WTC11 (cell line): Measurements from ENCODE around the gene FNIP2.
A peak's percentile ranks its signal among the peaks of the same experiment; 100 is the strongest.

Source experiments
- ATF2 ChIP-seq: sonication (generic); formaldehyde crosslinking; IDR thresholded peaks from 2 replicates; pipeline ENCODE4 v1.8.1; 2022; ENCODE audit warnings: low read depth, missing genetic modification reagents, borderline replicate concordance
- CBFB ChIP-seq: sonication (generic); formaldehyde crosslinking; IDR thresholded peaks from 2 replicates; pipeline ENCODE4 v1.8.1; 2022; ENCODE audit warnings: mild to moderate bottlenecking, low read depth, missing genetic modification reagents
- CTCF ChIP-seq: fragments of 200-600 bp; IDR thresholded peaks from 2 replicates; pipeline ENCODE4 v1.8.0; 2022; ENCODE audit warnings: antibody characterized with exemption
- ESRRA ChIP-seq: sonication (generic); formaldehyde crosslinking; IDR thresholded peaks from 2 replicates; pipeline ENCODE4 v1.8.1; 2022; ENCODE audit warnings: mild to moderate bottlenecking, missing genetic modification reagents, borderline replicate concordance
- FOXJ3 ChIP-seq: sonication (generic); formaldehyde crosslinking; IDR thresholded peaks from 2 replicates; pipeline ENCODE4 v1.9.0; 2021; ENCODE audit warnings: missing genetic modification reagents, mild to moderate bottlenecking, borderline replicate concordance
- FOXK1 ChIP-seq: sonication (generic); formaldehyde crosslinking; IDR thresholded peaks from 2 replicates; pipeline ENCODE4 v1.8.0; 2022; ENCODE audit warnings: mild to moderate bottlenecking, moderate library complexity, missing genetic modification reagents
- GABPB1 ChIP-seq: sonication (generic); formaldehyde crosslinking; IDR thresholded peaks from 2 replicates; pipeline ENCODE4 v1.8.1; 2023; ENCODE audit warnings: mild to moderate bottlenecking, missing genetic modification reagents
- HMGXB4 ChIP-seq: sonication (generic); formaldehyde crosslinking; IDR thresholded peaks from 2 replicates; pipeline ENCODE4 v1.8.1; 2023; ENCODE audit warnings: mild to moderate bottlenecking, moderate library complexity, missing genetic modification reagents
- MAX ChIP-seq: sonication (generic); formaldehyde crosslinking; IDR thresholded peaks from 2 replicates; pipeline ENCODE4 v1.8.0; 2022; ENCODE audit warnings: mild to moderate bottlenecking, missing genetic modification reagents
- MYBL2 ChIP-seq: sonication (generic); formaldehyde crosslinking; IDR thresholded peaks from 2 replicates; pipeline ENCODE4 v1.8.1; 2023; ENCODE audit warnings: mild to moderate bottlenecking, moderate library complexity, missing genetic modification reagents
- PRDM15 ChIP-seq: sonication (generic); formaldehyde crosslinking; IDR thresholded peaks from 2 replicates; pipeline ENCODE4 v1.8.0; 2022; ENCODE audit warnings: missing genetic modification reagents
- ZSCAN18 ChIP-seq: fragments of 250-450 bp; sonication (Bioruptor Pico); IDR thresholded peaks from 2 replicates; pipeline ENCODE4 v2.1.2; 2022; ENCODE audit warnings: mild to moderate bottlenecking, moderate library complexity

GRCh38 chr4:158722291-158722916 lies 46.4 kb upstream of the FNIP2 start:
- TF ChIP-seq FOXJ3 (CRISPR knock-in tag) (no peak), MYBL2 (no peak), GABPB1 (no peak), CTCF (no peak), ATF2 (CRISPR knock-in tag) (no peak), CBFB (CRISPR knock-in tag) (no peak), FOXK1 (no peak), HMGXB4 (no peak), ESRRA (no peak), MAX (CRISPR knock-in tag) (peak; percentile 36; the same call in 1 of the 2 replicates), PRDM15 (CRISPR knock-in tag) (no peak), ZSCAN18 (CRISPR knock-in tag) (no peak)
